GM20000 (cell line): ENCODE data around the gene PITHD1.
"Not testable (repeated sequence)": the region's sequence is repeated elsewhere in the genome, so short reads cannot be mapped to it uniquely, and the experiment has no call there.

Experiments used
- DNase-seq: peaks from one replicate; pipeline ENCODE4 v3.0.0; 2012; ENCODE audit warnings: low spot score
- TF ChIP-seq, protein P1 (sequence below): IDR thresholded peaks from 2 replicates; pipeline ENCODE4 v1.5.1; 2012; ENCODE audit warnings: mild to moderate bottlenecking, control low read depth; ENCODE audit errors: extremely low read depth, missing control alignments

PITHD1 gene

DNA sequence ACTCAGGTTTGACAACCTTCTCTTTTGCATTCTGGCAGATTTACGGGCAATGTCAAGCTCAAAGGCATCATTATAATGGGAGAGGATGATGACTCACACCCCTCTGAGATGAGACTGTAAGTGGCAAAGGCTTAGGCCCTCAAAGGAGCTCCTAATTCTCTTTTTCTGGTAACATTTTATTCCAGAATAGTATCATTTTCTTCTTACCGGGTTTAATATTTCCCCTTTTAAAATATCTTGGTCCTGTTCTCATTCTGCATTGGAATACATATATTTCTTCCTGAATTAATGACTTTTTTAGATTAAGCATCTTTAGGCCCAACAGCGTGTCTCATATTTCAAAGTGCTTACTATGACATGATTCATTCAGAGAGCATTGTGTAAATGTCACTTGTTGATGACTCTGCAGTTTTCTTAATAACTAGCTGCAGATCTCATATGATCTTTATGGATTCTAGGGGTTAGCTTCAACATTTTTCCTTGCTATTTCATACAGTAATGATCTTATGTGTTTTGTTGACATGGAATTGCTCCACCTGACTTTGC lies 1.7 kb downstream of the PITHD1 start:
- DNase-seq: no peak
- TF ChIP-seq, protein P1, sequence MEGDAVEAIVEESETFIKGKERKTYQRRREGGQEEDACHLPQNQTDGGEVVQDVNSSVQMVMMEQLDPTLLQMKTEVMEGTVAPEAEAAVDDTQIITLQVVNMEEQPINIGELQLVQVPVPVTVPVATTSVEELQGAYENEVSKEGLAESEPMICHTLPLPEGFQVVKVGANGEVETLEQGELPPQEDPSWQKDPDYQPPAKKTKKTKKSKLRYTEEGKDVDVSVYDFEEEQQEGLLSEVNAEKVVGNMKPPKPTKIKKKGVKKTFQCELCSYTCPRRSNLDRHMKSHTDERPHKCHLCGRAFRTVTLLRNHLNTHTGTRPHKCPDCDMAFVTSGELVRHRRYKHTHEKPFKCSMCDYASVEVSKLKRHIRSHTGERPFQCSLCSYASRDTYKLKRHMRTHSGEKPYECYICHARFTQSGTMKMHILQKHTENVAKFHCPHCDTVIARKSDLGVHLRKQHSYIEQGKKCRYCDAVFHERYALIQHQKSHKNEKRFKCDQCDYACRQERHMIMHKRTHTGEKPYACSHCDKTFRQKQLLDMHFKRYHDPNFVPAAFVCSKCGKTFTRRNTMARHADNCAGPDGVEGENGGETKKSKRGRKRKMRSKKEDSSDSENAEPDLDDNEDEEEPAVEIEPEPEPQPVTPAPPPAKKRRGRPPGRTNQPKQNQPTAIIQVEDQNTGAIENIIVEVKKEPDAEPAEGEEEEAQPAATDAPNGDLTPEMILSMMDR: no peak

DNA sequence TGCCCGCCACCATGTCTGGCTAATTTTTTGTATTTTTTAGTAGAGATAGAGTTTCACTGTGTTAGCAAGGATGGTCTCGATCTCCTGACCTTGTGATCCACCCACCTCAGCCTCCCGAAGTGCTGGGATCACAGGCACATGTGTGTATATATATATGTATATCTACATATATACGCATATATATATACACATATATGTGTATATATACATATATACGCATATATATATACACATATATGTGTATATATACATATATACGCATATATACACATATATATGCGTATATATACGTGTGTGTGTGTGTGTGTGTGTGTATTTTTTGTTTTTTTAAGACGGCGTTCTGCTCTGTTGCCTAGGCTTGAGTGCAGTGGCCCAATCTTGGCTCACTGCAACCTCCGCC lies 4.9 kb downstream of the PITHD1 start:
- not testable (repeated sequence) for DNase-seq

- TF ChIP-seq, protein P1: no peak
- no peak for DNase-seq
These were observed 6.6 kb downstream of the PITHD1 start for GRCh38 chr1:23784846-23785245.

DNA sequence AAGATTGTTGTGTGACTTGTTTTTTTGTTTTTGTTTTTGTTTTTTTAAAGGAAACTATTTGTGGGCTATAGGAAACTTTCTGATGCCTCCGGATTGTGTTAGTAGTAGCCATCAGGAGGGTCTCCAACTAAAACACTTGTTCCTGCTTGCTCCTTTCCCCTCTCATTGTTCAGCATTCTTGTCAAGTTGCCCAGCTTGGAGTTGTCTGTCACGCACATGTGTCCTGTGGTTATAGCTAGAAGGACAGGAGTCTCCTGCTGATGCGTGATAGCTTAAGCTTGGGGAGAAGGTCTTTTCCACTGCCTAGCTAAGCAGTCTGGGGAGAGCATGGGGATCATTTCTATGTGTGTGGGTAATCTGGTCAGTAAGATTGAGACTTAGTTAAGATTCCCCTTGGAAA lies 9.5 kb downstream of the PITHD1 start:
- DNase-seq: no peak

DNA sequence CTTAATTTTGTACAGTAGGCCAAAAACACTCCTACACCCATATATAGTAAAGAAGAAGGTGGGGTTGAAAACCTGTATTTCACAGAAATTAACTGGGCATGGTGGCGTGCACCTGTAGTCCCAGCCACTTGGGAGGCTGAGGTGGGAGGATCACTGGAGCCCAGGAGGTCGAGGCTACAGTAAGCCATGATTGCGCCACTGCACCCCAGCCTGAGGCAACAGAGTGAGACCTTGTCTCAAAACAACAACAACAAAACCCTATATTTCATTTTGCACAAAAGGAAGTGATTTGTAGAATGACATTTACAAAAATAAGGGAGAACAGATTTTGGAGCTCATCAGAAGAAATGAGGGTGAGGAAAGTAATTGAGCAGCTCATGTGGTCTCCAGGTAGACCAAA lies 10.5 kb downstream of the PITHD1 start:
- no peak for DNase-seq
- TF ChIP-seq, protein P1: no peak

More for the DNA sequence above, 9.5 kb downstream of the PITHD1 start:
- TF ChIP-seq, protein P1: no peak

- TF ChIP-seq, protein P1: no peak
- peak; percentile 91 for DNase-seq
These were observed 12.7 kb downstream of the PITHD1 start, which contains the start of gene LYPLA2 for GRCh38 chr1:23790696-23791515. LYPLA2 (plus strand) TSS chr1:23791145; CDS start chr1:23792683, 1,538 bp downstream.

- TF ChIP-seq, protein P1: no peak
- DNase-seq: peak; percentile 60
These were observed 13.4 kb downstream of the PITHD1 start for GRCh38 chr1:23791516-23792047.
